Left ventricle myocardium superior (tissue), 1 donor: Measurements from ENCODE around the gene KCNJ4. TPM values are rescaled to one million over a fixed set of nuclear protein-coding genes. Genes with fewer than 3 reads are reported as not detected.
A peak's percentile ranks its signal among the peaks of the same experiment; 100 is the strongest.

ENCODE experiments used
- ATAC-seq: fragments of 200-7000 bp; cut with Tn5 transposase; one replicate; pipeline ENCODE4 v1.9.1; 2020; ENCODE audit warnings: mild to moderate bottlenecking, moderate library complexity
- DNase-seq: peaks from one replicate; pipeline ENCODE4 v3.0.0-alpha.2; 2020
- intact Hi-C: fragments of 100-400 bp; cut with micrococcal nuclease; formaldehyde crosslinking; loops from one replicate; pipeline ENCODE4 v1.11.0; 2022
- long read RNA-seq: library from polyadenylated mRNA; unstranded; transcript quantifications from one replicate; pipeline ENCODE4 v2.0.0, GENCODE V29; 2021
- total RNA-seq: library from RNA; stranded (reverse); fragmentation: NEBNext Ultra II Directional; extraction: Animal tissue kit (Norgen Biotek cat#: 25700); gene quantifications from one replicate; pipeline ENCODE4 v1.2.1, GENCODE V29; 2021
- donor health status: DM: no; HTN: yes; CAD: no; lungs with severe emphysema.

Gene KCNJ4
- 20.5 TPM for total RNA-seq
- long read RNA-seq, transcript KCNJ4-201 (2 exons, 2,065 nt): major isoform, 5 of 10 reads
- long read RNA-seq, partial matches to known transcripts: 0 of 10 reads
- long read RNA-seq, other reads (novel, unspliced or antisense): 5 of 10 reads

DNA sequence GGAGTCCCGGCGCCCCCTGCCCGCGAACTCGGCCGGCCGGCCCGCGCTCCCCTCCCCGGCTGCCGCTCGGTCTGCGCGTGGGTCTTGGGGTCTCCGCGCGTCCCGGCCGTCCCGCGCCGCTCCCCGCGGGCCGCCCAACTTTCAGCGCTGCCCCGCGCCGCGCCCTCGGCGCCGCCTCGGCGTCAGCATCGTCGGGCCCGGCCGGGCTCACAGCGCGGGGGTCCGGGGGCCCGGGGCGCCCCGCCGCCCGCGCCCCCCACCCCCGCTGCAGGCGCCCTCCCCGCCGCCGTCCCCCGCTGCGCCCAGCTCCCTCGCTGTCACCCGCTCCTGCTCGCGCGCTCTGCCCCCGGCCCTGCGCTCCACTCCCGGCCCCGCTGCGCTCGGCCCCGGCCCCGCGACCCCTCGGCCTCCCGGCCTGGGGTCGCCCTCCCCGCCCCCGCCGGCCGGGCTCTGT, at the start of gene KCNJ4:
Gene KCNJ4, minus strand, starts transcription at position 124 of the 454 bp plus-strand sequence. CDS start 27,067 bp downstream, outside the sequence.
- no peak for DNase-seq
- intact Hi-C loops: no loop called here
- ATAC-seq: no peak

GRCh38 chr22:38503021-38503420, 48.0 kb upstream of the KCNJ4 start:
- no peak for DNase-seq
- no peak for ATAC-seq
- intact Hi-C loops: no loop called here

- no peak for ATAC-seq
- intact Hi-C loops: no loop called here
- DNase-seq: no peak
These were observed 47.0 kb upstream of the KCNJ4 start for GRCh38 chr22:38501797-38502672.

DNA sequence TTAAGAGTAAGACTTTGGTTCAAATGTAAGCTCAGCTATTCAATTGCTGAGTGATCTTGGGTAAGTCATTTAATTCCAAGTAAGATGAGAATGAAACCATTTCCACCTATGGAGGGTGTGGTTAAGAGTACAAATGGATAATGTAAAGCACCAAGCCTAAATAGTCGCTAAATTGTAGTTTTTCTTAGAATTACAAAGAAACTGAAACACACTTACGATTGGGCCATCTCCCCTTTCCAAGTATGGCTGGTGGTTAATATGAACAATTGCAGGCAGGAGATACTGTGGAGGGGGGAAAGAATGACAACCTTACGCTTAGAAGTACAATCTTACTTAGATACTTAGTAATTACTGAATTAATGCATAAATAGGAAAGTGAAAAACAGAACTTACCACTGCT, 42.9 kb upstream of the KCNJ4 start:
- intact Hi-C loops: no loop called here
- DNase-seq (no peak), ATAC-seq (no peak)

DNA sequence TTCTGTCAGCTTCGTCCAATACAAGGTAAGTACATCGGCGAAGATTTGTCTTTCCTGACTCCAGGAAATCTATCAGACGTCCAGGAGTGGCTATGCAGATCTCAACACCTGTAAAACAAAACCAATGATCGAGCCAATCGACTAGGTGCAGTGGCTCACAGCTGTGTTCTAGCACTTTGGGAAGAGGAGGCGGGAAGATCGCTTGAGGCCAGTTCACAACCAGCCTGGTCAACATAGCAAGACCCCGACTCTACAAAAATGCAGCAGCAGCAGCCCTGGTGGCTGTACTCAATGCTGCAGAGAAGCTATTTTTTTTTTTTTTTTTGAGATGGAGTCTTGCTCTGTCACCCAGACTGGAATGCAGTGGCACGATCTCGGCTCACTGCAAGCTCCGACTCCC, 39.9 kb upstream of the KCNJ4 start:
- intact Hi-C loops: no loop called here
- DNase-seq (no peak), ATAC-seq (no peak)

DNA sequence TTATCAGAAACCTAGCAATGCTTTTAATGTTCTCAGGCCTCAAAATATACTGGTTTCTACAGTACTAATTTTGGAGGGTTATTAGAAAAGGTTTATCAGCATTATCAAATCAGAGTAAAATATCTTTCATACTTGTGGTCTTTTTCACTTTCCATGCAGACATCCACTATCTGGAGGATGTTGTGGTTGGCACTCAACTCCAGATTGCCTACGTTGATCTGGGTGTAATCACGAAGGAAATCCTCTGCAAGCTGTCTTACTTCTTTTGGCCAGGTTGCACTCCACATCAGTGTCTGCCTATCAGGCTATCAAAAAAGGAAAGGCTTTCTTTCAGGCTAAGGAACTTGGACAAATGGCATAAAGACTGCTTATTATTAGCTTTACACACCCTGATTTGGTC, 39.5 kb upstream of the KCNJ4 start:
- ATAC-seq (no peak), DNase-seq (no peak)
- intact Hi-C loops: no loop called here

DNA sequence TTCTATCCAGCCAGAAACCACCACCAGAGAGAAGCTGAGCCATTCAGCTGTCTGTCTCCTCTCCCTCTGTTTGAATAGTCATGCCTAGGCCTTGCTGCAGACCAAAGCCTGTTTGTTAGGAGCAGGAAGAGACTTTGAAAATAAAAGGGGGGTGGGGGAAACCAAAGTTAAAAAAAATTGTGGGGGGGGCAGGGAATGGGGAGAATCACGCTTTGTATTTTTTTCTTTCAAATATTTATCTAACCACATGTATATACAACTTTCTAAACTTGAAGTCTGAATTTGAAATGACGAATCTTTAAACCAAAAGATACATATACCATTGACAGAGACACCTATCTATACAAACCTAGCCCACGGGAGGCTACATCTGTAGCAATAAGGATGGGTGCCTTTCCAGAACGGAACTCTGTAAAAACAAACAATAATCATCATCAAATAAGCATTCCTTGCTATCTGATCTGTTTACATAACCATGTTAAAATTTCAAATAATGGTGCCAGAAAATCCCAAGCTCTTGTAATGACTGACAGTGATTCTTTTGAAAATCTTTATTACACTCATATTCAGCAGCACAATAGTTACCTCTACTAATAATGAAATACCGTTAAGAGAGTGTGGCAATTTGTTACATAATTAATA, 36.8 kb upstream of the KCNJ4 start:
- no peak for DNase-seq
- no peak for ATAC-seq

GRCh38 chr22:38490915-38491314, 35.9 kb upstream of the KCNJ4 start:
- DNase-seq (no peak), ATAC-seq (peak; percentile 88)
- intact Hi-C loops: no loop called here

More for the DNA sequence above, 36.8 kb upstream of the KCNJ4 start:
- intact Hi-C loops: no loop called here

DNA sequence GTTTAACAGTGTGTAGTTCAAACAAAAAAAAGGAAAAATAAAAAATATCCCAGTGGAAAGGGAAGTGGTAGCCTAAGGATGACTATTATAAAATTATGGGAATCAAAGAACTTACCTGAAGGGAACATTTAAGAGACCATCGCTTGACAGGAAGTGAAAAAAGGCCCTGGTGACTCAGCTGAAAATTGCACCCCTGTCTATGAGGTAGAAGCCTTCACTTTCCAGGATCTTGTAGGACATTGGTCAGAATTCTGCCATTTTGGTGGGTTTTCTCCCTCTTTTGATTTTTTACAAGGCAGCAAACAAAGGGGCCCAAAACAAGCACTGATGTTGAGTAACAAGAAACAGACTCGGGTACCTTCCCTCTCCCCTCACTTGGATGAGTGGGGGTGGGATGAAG, 35.5 kb upstream of the KCNJ4 start:
- intact Hi-C loops: no loop called here
- ATAC-seq (peak; percentile 13), DNase-seq (no peak)

GRCh38 chr22:38489561-38490145, 34.7 kb upstream of the KCNJ4 start:
- intact Hi-C loops: no loop called here
- no peak for ATAC-seq
- no peak for DNase-seq

- no peak for ATAC-seq
- intact Hi-C loops: no loop called here
- DNase-seq: no peak
These were observed 34.1 kb upstream of the KCNJ4 start for GRCh38 chr22:38489142-38489541.

DNA sequence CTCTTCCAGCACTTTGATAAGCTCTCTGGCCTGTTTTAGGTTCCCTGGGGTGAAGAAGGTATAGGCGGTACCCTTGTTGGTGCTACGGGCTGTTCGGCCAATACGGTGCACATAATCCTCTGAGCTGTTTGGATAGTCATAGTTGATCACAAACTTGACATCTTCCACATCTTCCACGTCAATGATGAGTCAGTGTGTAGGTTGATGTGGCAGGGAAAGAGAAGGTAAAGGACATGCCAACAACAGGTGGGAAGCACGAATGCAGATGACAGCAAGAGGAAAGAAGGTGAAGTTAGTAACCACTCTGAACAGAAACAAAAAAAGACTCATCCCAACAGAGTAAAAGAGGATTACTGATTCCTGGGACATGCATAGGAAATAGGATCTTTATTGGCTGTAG, 32.9 kb upstream of the KCNJ4 start:
- no peak for ATAC-seq
- intact Hi-C loops: no loop called here
- no peak for DNase-seq

- ATAC-seq: peak; percentile 38
- intact Hi-C loops: no loop called here
- no peak for DNase-seq
These were observed 30.8 kb upstream of the KCNJ4 start for GRCh38 chr22:38485783-38486182.

DNA sequence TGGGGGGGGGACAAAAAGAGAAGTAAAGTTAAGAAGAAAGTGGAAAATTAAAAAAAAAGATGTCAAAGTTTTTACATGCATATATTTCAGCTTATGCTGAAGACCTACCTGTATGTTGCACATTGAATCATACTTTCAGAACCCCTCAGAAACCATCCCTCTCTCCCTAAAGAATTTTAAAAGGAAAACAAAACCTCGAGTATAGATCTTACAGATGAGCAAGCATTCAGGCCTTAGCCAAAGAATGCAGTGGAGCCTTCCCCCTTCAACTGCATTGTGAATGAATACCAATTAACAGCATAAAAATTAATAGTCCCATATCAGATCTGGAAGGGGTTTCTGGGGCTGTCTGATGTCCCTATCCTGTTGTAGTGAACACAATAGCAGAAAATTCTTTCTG, 29.2 kb upstream of the KCNJ4 start:
- DNase-seq (no peak), ATAC-seq (no peak)
- intact Hi-C loops: no loop called here

DNA sequence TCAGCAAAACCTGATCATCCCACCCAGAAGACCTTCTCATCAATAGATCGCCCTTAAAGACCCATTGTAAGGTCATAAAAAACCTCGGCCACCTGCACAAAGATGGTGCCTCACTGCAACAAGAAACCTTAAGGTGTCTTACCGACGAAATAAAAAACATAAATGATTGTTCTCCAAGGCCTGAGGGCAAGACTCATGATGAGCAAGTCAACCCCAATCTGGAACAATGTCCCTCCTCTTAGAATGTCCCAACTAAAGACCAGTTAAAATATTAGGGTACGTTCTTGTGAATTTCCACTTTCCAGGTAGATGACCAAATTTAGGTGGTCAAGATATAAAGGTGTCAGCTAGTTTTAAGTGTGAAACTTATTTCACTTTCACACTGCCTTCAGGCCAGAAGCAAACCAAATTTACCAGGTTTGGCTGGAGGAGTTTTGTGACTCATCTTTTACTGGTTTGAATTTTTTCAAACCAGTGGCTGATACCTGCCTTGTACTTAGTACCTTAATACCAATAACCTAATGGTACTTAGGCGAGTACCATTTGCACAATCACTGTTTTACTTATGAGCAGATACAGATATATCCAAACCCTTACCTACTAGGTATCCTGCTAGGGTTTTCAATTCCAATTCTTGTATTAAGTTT, 27.8 kb upstream of the KCNJ4 start:
- DNase-seq: no peak
- intact Hi-C loops: no loop called here
- no peak for ATAC-seq

- intact Hi-C loops: no loop called here
- DNase-seq: no peak
- peak; percentile 11 for ATAC-seq
These were observed 26.9 kb upstream of the KCNJ4 start for GRCh38 chr22:38481871-38482332.

GRCh38 chr22:38481162-38481870, 26.3 kb upstream of the KCNJ4 start:
- DNase-seq (no peak), ATAC-seq (peak; percentile 9)
- intact Hi-C loops: no loop called here

DNA sequence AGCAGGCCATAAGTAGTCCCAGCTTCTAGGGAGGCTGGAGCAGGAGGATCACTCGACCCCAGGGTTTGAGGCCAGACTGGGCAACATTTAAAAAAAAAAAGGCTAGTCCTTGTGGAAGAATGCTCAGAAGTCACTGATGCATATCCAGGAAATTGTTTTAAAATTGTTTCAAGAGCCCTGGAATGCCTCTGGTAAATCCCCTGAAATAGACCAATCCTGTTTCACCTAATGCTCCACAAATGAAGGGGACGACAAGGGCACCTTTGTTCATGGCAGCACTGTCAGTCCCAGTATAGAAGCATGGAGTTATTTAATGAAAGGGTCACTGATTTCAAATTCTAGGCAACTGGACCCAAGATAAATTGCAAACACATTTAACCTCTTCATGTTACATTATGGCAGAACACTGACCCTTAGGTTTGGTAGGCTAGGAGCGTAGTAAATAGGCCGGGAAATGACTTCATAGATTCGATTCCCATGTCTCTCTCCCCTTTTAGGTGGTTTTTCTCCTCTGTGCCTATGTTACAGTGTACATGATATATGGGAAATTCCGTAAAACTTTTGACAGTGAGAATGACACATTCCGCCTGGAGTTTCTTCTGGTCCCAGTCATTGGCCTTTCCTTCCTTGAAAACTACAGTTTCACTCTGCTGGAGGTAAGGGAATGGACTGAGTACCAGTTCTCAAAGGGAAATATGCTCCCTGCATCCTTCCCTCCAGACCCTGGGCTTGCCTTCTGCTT, 24.3 kb upstream of the KCNJ4 start:
- intact Hi-C loops: no loop called here
- no peak for ATAC-seq
- DNase-seq: no peak
